Activated B cell treated with CpG ODN at 0.5 μM for 24 hours (primary cell): Measurements from ENCODE around the gene XPR1. TPM values are rescaled to one million over a fixed set of nuclear protein-coding genes. Genes with fewer than 3 reads are reported as not detected.

Source experiments
- ATAC-seq: fragments of 200-7000 bp; cut with Tn5 transposase; one replicate; pipeline ENCODE4 v1.10.0; 2021; ENCODE audit warnings: low read depth, mild to moderate bottlenecking, moderate library complexity
- CTCF ChIA-PET: fragments of 350-600 bp; sonication (Branson Sonifier 250); formaldehyde crosslinking; loops from one replicate; lab custom pipeline; 2021; ENCODE audit warnings: antibody characterized with exemption; lab: Charles Lee
- POLR2A ChIA-PET: fragments of 350-600 bp; sonication (Branson Sonifier 250); formaldehyde crosslinking; loops from one replicate; lab custom pipeline; 2021; ENCODE audit warnings: antibody characterized with exemption; lab: Charles Lee
- DNase-seq: peaks from one replicate; pipeline ENCODE4 v3.0.0; 2022
- H3K27ac Mint-ChIP-seq: one replicate; pipeline ENCODE4 v1.8.0; 2020; ENCODE audit warnings: mixed read lengths
- H3K27me3 Mint-ChIP-seq: one replicate; pipeline ENCODE4 v1.8.0; 2021; ENCODE audit warnings: mixed read lengths
- H3K36me3 Mint-ChIP-seq: one replicate; pipeline ENCODE4 v1.8.0; 2021; ENCODE audit warnings: low read depth, mixed read lengths
- H3K4me1 Mint-ChIP-seq: one replicate; pipeline ENCODE4 v1.8.0; 2021; ENCODE audit warnings: mixed read lengths
- H3K4me3 Mint-ChIP-seq: one replicate; pipeline ENCODE4 v1.8.0; 2020; ENCODE audit warnings: mild to moderate bottlenecking, mixed read lengths
- H3K9me3 Mint-ChIP-seq: one replicate; pipeline ENCODE4 v1.8.0; 2020; ENCODE audit warnings: mixed read lengths
- intact Hi-C: fragments of 100-400 bp; cut with micrococcal nuclease; formaldehyde crosslinking; loops from one replicate; pipeline ENCODE4 v1.15.1; 2024
- total RNA-seq: library from RNA; stranded (reverse); gene quantifications from 2 replicates; pipeline ENCODE4 v1.2.3, GENCODE V29; 2022
- TF ChIP-seq, protein P1 (sequence below): fragments of 200-600 bp; IDR thresholded peaks from one replicate; pipeline ENCODE4 v1.8.0; 2022; ENCODE audit warnings: antibody characterized with exemption, mild to moderate bottlenecking

Gene XPR1
- total RNA-seq, 1 donor from 2014 or later: 20.4 TPM

GRCh38 chr1:180899262-180899661 lies 267.4 kb downstream of the XPR1 start:
- DNase-seq (no peak), ATAC-seq (no peak)
- no peaks in the 10 kb centered on the region for H3K4me1 Mint-ChIP-seq
- no peaks in the 10 kb centered on the region for H3K36me3 Mint-ChIP-seq
- H3K4me3 Mint-ChIP-seq: no peak overlapping the region
- ChIA-PET POLR2A (no interaction called here), CTCF (no interaction called here)
- H3K27me3 Mint-ChIP-seq: peaks cover 6% of the 10 kb centered on the region
- TF ChIP-seq, protein P1, sequence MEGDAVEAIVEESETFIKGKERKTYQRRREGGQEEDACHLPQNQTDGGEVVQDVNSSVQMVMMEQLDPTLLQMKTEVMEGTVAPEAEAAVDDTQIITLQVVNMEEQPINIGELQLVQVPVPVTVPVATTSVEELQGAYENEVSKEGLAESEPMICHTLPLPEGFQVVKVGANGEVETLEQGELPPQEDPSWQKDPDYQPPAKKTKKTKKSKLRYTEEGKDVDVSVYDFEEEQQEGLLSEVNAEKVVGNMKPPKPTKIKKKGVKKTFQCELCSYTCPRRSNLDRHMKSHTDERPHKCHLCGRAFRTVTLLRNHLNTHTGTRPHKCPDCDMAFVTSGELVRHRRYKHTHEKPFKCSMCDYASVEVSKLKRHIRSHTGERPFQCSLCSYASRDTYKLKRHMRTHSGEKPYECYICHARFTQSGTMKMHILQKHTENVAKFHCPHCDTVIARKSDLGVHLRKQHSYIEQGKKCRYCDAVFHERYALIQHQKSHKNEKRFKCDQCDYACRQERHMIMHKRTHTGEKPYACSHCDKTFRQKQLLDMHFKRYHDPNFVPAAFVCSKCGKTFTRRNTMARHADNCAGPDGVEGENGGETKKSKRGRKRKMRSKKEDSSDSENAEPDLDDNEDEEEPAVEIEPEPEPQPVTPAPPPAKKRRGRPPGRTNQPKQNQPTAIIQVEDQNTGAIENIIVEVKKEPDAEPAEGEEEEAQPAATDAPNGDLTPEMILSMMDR: no peak
- peaks cover 2% of the 10 kb centered on the region for H3K9me3 Mint-ChIP-seq
- H3K27ac Mint-ChIP-seq: no peak overlapping the region
- intact Hi-C loops: no loop called here

DNA sequence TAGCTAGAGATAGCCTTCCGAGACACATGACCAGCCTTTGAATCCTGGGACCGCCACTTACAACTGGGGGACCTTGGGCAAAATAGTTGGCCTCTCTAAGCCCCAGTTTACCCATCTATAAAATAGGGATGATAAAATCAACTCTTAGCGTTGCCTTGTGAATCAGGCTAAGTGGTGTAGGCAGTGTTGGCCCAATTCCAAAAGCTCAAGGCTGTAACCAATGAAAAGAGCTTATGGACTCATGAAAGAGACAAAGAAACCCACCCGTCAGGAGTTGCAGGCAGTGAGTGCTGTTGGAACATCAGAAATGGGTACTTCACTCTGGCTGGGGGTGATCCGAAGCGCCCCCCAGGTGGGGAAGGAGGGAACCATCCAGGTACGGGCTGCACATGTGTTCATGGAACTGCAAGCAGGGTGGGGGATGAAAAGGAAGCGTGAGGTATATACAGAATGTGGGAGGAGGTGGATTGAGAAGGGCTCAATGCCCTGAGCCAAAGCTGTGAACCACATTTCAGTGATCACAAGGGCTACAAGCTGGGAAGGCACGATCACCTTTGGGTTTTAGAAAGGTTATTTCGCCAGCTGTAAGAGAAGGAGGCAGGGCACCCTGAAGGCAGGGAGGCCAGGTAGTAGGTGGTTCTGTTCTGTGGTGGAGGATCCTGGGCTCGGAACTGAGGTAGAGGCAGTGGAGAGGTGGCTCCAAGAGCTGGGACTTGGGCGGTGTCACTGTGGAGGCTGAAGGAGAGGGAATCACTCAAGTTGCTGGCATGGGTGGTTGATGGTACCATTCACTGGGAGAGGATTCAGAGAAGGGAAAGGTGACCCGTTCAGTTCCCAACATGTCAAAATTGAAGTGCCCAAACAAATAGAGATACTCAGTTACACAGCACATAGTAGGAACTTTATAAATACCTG lies 269.5 kb downstream of the XPR1 start:
- Mint-ChIP-seq H3K4me1 (no peaks in the 10 kb centered on the region), H3K4me3 (no peak overlapping the region), H3K27ac (no peak overlapping the region), H3K36me3 (no peaks in the 10 kb centered on the region), H3K27me3 (peaks cover 6% of the 10 kb centered on the region), H3K9me3 (peaks cover 2% of the 10 kb centered on the region)
- TF ChIP-seq, protein P1: no peak
- DNase-seq (no peak), ATAC-seq (no peak)
- POLR2A ChIA-PET: no interaction called here
- intact Hi-C loops: no loop called here
- CTCF ChIA-PET: no interaction called here

GRCh38 chr1:180902541-180902940 lies 270.7 kb downstream of the XPR1 start:
- DNase-seq: no peak
- TF ChIP-seq, protein P1: no peak
- H3K27me3 Mint-ChIP-seq: peaks cover 6% of the 10 kb centered on the region
- H3K4me1 Mint-ChIP-seq: no peaks in the 10 kb centered on the region
- ATAC-seq: no peak
- CTCF ChIA-PET: no interaction called here
- peaks cover 2% of the 10 kb centered on the region for H3K9me3 Mint-ChIP-seq
- POLR2A ChIA-PET: no interaction called here
- no peaks in the 10 kb centered on the region for H3K36me3 Mint-ChIP-seq
- no peak overlapping the region for H3K4me3 Mint-ChIP-seq
- intact Hi-C loops: no loop called here
- no peak overlapping the region for H3K27ac Mint-ChIP-seq

GRCh38 chr1:180905927-180906326 lies 274.1 kb downstream of the XPR1 start:
- H3K27ac Mint-ChIP-seq: no peak overlapping the region
- ChIA-PET CTCF (no interaction called here), POLR2A (no interaction called here)
- H3K4me3 Mint-ChIP-seq: no peak overlapping the region
- no peak for DNase-seq
- TF ChIP-seq, protein P1: no peak
- ATAC-seq: no peak
- no peaks in the 10 kb centered on the region for H3K36me3 Mint-ChIP-seq
- H3K27me3 Mint-ChIP-seq: peaks cover 10% of the 10 kb centered on the region
- no peaks in the 10 kb centered on the region for H3K4me1 Mint-ChIP-seq
- H3K9me3 Mint-ChIP-seq: peaks cover 2% of the 10 kb centered on the region
- intact Hi-C loops: no loop called here

DNA sequence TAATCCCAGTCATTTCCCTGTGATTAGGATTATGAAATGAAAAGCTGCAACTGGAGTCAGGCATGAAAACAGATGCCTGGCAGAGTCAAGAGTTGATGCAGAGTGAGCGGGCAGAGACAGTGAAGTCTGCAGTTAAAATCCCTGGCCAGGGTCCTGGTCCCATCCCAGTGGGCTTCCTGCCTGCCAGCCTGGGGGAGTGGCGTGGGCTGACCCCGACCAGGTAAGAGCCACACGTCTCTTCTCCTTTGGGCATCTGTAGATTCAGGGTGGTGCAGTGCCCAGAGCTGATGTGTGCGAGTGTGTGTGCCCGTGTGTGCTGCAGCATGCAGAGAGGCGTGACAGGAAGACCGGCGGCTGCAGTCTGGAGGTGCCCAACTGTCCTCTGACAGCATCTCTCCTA lies 274.7 kb downstream of the XPR1 start:
- Mint-ChIP-seq H3K4me3 (no peak overlapping the region), H3K27ac (no peak overlapping the region), H3K36me3 (no peaks in the 10 kb centered on the region), H3K9me3 (peaks cover 2% of the 10 kb centered on the region), H3K27me3 (peaks cover 10% of the 10 kb centered on the region), H3K4me1 (no peaks in the 10 kb centered on the region)
- intact Hi-C loops: no loop called here
- POLR2A ChIA-PET: no interaction called here
- CTCF ChIA-PET: no interaction called here
- no peak for DNase-seq
- TF ChIP-seq, protein P1: no peak
- no peak for ATAC-seq
